HEK293 (cell line): ENCODE data around the gene MECR.
A peak's percentile ranks its signal among the peaks of the same experiment; 100 is the strongest.

Experiments
- CTCF ChIA-PET: fragments of 350-600 bp; formaldehyde crosslinking; extraction: SDS; loops from one replicate; lab custom pipeline; 2021; ENCODE audit warnings: antibody characterized with exemption; lab: Yijun Ruan, JAX
- POLR2A ChIA-PET: fragments of 300-600 bp; formaldehyde crosslinking; extraction: SDS; loops from one replicate; lab custom pipeline; 2020; ENCODE audit warnings: antibody characterized with exemption, inconsistent platforms; lab: Yijun Ruan, JAX
- H3K27ac ChIP-seq: fragments of 200-500 bp; sonication (Bioruptor generic); 2 replicates; pipeline ENCODE4 v1.5.1; 2014; ENCODE audit warnings: low read depth, low read length, control low read depth, inconsistent platforms; ENCODE audit errors: extremely low read depth
- H3K36me3 ChIP-seq, 2 experiments: fragments of 200-500 bp in 1 of 2; sonication (Bioruptor generic) in 1 of 2; 1 replicate in 1 of 2; 2 replicates in 1 of 2; pipeline ENCODE4 v1.5.1; 2014 to 2017; ENCODE audit warnings: inconsistent platforms in 2 of 2, low read length in 2 of 2; ENCODE audit not compliant: control insufficient read depth in 2 of 2, insufficient read depth in 1 of 2
- H3K4me1 ChIP-seq: fragments of 200-500 bp; sonication (Bioruptor generic); 2 replicates; pipeline ENCODE4 v1.5.1; 2014; ENCODE audit warnings: mild to moderate bottlenecking, low read length, inconsistent platforms; ENCODE audit not compliant: control insufficient read depth, insufficient read depth
- H3K4me3 ChIP-seq: 2 replicates; pipeline ENCODE4 v1.5.1; 2011; ENCODE audit warnings: low read depth, mild to moderate bottlenecking, control low read depth, low read length, moderate library complexity
- H3K9me3 ChIP-seq: fragments of 200-500 bp; sonication (Bioruptor generic); 2 replicates; pipeline ENCODE4 v1.5.1; 2014; ENCODE audit warnings: low read depth, low read length, inconsistent platforms; ENCODE audit not compliant: control insufficient read depth, insufficient read depth
- GLI2 ChIP-seq: fragments of 450-650 bp; formaldehyde crosslinking; IDR thresholded peaks from 2 replicates; pipeline ENCODE4; 2017; ENCODE audit warnings: missing biosample characterization, missing genetic modification characterization, low read depth, borderline replicate concordance
- GLIS1 ChIP-seq: fragments of 450-650 bp; formaldehyde crosslinking; IDR thresholded peaks from 2 replicates; pipeline ENCODE4 v1.5.1; 2016; ENCODE audit warnings: missing biosample characterization, missing genetic modification characterization
- SCRT2 ChIP-seq: fragments of 450-650 bp; formaldehyde crosslinking; IDR thresholded peaks from 2 replicates; pipeline ENCODE4 v1.5.1; 2016; ENCODE audit warnings: missing biosample characterization, missing genetic modification characterization
- YY2 ChIP-seq: fragments of 450-650 bp; formaldehyde crosslinking; IDR thresholded peaks from 2 replicates; pipeline ENCODE4 v1.5.1; 2016; ENCODE audit warnings: missing biosample characterization, missing genetic modification characterization
- ZNF10 ChIP-seq: fragments of 450-650 bp; formaldehyde crosslinking; IDR thresholded peaks from 2 replicates; pipeline ENCODE4 v1.5.1; 2017; ENCODE audit warnings: missing biosample characterization, missing genetic modification characterization
- ZNF114 ChIP-seq: fragments of 450-650 bp; formaldehyde crosslinking; IDR thresholded peaks from 2 replicates; pipeline ENCODE4 v1.5.0; 2017; ENCODE audit warnings: missing biosample characterization, missing genetic modification characterization
- ZNF132 ChIP-seq: fragments of 450-650 bp; formaldehyde crosslinking; IDR thresholded peaks from 2 replicates; pipeline ENCODE4 v1.5.1; 2017; ENCODE audit warnings: missing biosample characterization, missing genetic modification characterization, borderline replicate concordance
- ZNF140 ChIP-seq: fragments of 450-650 bp; formaldehyde crosslinking; IDR thresholded peaks from 2 replicates; pipeline ENCODE4 v1.5.1; 2016; ENCODE audit warnings: missing biosample characterization, missing genetic modification characterization
- ZNF175 ChIP-seq: fragments of 450-650 bp; formaldehyde crosslinking; IDR thresholded peaks from 2 replicates; pipeline ENCODE4 v1.5.1; 2016; ENCODE audit warnings: missing biosample characterization, missing genetic modification characterization
- ZNF19 ChIP-seq: fragments of 450-650 bp; formaldehyde crosslinking; IDR thresholded peaks from 2 replicates; pipeline ENCODE4; 2016; ENCODE audit warnings: missing biosample characterization, missing genetic modification characterization, low read depth
- ZNF223 ChIP-seq: fragments of 450-650 bp; formaldehyde crosslinking; IDR thresholded peaks from 2 replicates; pipeline ENCODE4 v1.5.1; 2016; ENCODE audit warnings: missing biosample characterization, missing genetic modification characterization
- ZNF266 ChIP-seq: fragments of 450-650 bp; formaldehyde crosslinking; IDR thresholded peaks from 2 replicates; pipeline ENCODE4 v1.5.1; 2016; ENCODE audit warnings: missing biosample characterization, missing genetic modification characterization, low read depth
- ZNF335 ChIP-seq: fragments of 450-650 bp; formaldehyde crosslinking; conservative IDR thresholded peaks from 2 replicates; pipeline ENCODE4 v1.5.1; 2016; ENCODE audit warnings: missing biosample characterization, missing genetic modification characterization
- ZNF354C ChIP-seq: fragments of 450-650 bp; formaldehyde crosslinking; IDR thresholded peaks from 2 replicates; pipeline ENCODE4 v1.5.1; 2016; ENCODE audit warnings: missing biosample characterization, missing genetic modification characterization, low read depth, borderline replicate concordance
- ZNF394 ChIP-seq: fragments of 450-650 bp; formaldehyde crosslinking; IDR thresholded peaks from 2 replicates; pipeline ENCODE4 v1.5.1; 2016; ENCODE audit warnings: missing biosample characterization, missing genetic modification characterization, mild to moderate bottlenecking, moderate library complexity, borderline replicate concordance
- ZNF433 ChIP-seq: fragments of 450-650 bp; formaldehyde crosslinking; IDR thresholded peaks from 2 replicates; pipeline ENCODE4 v1.5.1; 2016; ENCODE audit warnings: missing biosample characterization, missing genetic modification characterization, low read depth
- ZNF48 ChIP-seq: fragments of 450-650 bp; formaldehyde crosslinking; IDR thresholded peaks from 2 replicates; pipeline ENCODE4 v1.5.1; 2016; ENCODE audit warnings: missing biosample characterization, missing genetic modification characterization
- ZNF510 ChIP-seq: fragments of 450-650 bp; formaldehyde crosslinking; IDR thresholded peaks from 2 replicates; pipeline ENCODE4 v1.5.1; 2018; ENCODE audit warnings: mild to moderate bottlenecking, missing genetic modification characterization, missing biosample characterization; ENCODE audit not compliant: insufficient replicate concordance
- ZNF529 ChIP-seq: fragments of 450-650 bp; formaldehyde crosslinking; IDR thresholded peaks from 2 replicates; pipeline ENCODE4 v1.5.1; 2017; ENCODE audit warnings: missing genetic modification characterization, missing biosample characterization; ENCODE audit not compliant: insufficient replicate concordance
- ZNF596 ChIP-seq: fragments of 450-650 bp; IDR thresholded peaks from 2 replicates; pipeline ENCODE4 v1.5.0; 2018; ENCODE audit warnings: missing biosample characterization, mild to moderate bottlenecking, missing genetic modification characterization, moderate library complexity
- ZNF600 ChIP-seq: fragments of 450-650 bp; formaldehyde crosslinking; IDR thresholded peaks from 2 replicates; pipeline ENCODE4 v1.5.1; 2016; ENCODE audit warnings: missing biosample characterization, missing genetic modification characterization
- ZNF654 ChIP-seq: fragments of 450-650 bp; formaldehyde crosslinking; IDR thresholded peaks from 2 replicates; pipeline ENCODE4 v1.5.1; 2016; ENCODE audit warnings: low read depth, missing biosample characterization, missing genetic modification characterization
- ZNF670 ChIP-seq: fragments of 450-650 bp; formaldehyde crosslinking; IDR thresholded peaks from 2 replicates; pipeline ENCODE4 v1.5.1; 2016; ENCODE audit warnings: missing biosample characterization, missing genetic modification characterization, low read depth
- ZNF747 ChIP-seq: fragments of 450-650 bp; formaldehyde crosslinking; IDR thresholded peaks from 2 replicates; pipeline ENCODE4 v1.5.1; 2016; ENCODE audit warnings: missing biosample characterization, missing genetic modification characterization
- ZSCAN16 ChIP-seq: fragments of 450-650 bp; formaldehyde crosslinking; IDR thresholded peaks from 2 replicates; pipeline ENCODE4 v1.5.1; 2016; ENCODE audit warnings: missing biosample characterization, missing genetic modification characterization
- TF ChIP-seq, protein P1 (sequence below): fragments of 450-650 bp; formaldehyde crosslinking; IDR thresholded peaks from 2 replicates; pipeline ENCODE4 v1.5.1; 2016; ENCODE audit warnings: missing biosample characterization, missing genetic modification characterization
- TF ChIP-seq, protein P2 (sequence below): fragments of 450-650 bp; formaldehyde crosslinking; IDR thresholded peaks from 2 replicates; pipeline ENCODE4 v1.5.1; 2017; ENCODE audit warnings: missing biosample characterization, missing genetic modification characterization
- TF ChIP-seq, protein P3 (sequence below): fragments of 450-650 bp; formaldehyde crosslinking; IDR thresholded peaks from 2 replicates; pipeline ENCODE4 v1.5.1; 2016; ENCODE audit warnings: missing biosample characterization, missing genetic modification characterization
- TF ChIP-seq, protein P4 (sequence below): fragments of 450-650 bp; formaldehyde crosslinking; IDR thresholded peaks from 2 replicates; pipeline ENCODE4 v1.5.1; 2016; ENCODE audit warnings: missing biosample characterization, missing genetic modification characterization

The MECR gene

DNA sequence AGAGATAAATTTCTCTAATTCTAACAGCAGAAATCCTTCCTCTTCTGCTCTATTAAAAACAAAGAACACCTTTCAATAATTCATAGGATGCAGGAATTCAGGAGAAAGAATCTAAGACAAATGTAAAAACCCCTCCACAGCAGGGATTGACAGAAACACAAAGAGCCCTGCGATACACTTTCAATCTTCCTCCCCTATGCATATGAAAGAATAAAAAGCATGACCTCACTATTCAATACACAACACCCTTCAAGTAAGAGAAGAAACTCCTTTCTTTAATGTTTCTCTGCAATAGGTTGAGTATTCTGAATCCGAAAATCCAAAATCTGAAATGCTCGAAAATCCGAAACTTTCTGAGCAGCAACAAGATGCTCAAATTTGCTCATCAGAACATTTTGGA is 66.1 kb downstream of the MECR start:
- H3K4me1 ChIP-seq = 0 out of 2 replicates have a peak, but pooled peaks cover 4% of the 10 kb centered on the region
- H3K9me3 ChIP-seq = no peaks in the 10 kb centered on the region
- POLR2A ChIA-PET = interaction anchor here (1.4 kb wide), 1 partner anchor 17 kb away, joined by 5 read pairs; the partner anchor contains the start of gene SRSF4
- H3K36me3 ChIP-seq = peaks cover 3 to 89% of the 10 kb centered on the region in 2 experiments
- no peak overlapping the region for H3K4me3 ChIP-seq
- TF ChIP-seq ZNF670 (tag by site-specific recombination) (no peak), GLI2 (tag by site-specific recombination) (no peak), ZNF654 (no peak), ZNF529 (tag by site-specific recombination) (no peak), ZNF175 (tag by site-specific recombination) (no peak), YY2 (tag by site-specific recombination) (no peak), ZNF132 (tag by site-specific recombination) (no peak), ZNF596 (tag by site-specific recombination) (no peak), ZNF394 (no peak), ZSCAN16 (no peak), ZNF335 (tag by site-specific recombination) (no peak), ZNF354C (tag by site-specific recombination) (no peak), ZNF19 (tag by site-specific recombination) (no peak), GLIS1 (tag by site-specific recombination) (no peak), SCRT2 (no peak), ZNF10 (no peak), ZNF140 (tag by site-specific recombination) (no peak)
- TF ChIP-seq, protein P1, sequence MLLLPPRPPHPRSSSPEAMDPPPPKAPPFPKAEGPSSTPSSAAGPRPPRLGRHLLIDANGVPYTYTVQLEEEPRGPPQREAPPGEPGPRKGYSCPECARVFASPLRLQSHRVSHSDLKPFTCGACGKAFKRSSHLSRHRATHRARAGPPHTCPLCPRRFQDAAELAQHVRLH = no peak
- TF ChIP-seq, protein P2, sequence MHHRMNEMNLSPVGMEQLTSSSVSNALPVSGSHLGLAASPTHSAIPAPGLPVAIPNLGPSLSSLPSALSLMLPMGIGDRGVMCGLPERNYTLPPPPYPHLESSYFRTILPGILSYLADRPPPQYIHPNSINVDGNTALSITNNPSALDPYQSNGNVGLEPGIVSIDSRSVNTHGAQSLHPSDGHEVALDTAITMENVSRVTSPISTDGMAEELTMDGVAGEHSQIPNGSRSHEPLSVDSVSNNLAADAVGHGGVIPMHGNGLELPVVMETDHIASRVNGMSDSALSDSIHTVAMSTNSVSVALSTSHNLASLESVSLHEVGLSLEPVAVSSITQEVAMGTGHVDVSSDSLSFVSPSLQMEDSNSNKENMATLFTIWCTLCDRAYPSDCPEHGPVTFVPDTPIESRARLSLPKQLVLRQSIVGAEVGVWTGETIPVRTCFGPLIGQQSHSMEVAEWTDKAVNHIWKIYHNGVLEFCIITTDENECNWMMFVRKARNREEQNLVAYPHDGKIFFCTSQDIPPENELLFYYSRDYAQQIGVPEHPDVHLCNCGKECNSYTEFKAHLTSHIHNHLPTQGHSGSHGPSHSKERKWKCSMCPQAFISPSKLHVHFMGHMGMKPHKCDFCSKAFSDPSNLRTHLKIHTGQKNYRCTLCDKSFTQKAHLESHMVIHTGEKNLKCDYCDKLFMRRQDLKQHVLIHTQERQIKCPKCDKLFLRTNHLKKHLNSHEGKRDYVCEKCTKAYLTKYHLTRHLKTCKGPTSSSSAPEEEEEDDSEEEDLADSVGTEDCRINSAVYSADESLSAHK (tag by site-specific recombination) = no peak
- TF ChIP-seq, protein P3, sequence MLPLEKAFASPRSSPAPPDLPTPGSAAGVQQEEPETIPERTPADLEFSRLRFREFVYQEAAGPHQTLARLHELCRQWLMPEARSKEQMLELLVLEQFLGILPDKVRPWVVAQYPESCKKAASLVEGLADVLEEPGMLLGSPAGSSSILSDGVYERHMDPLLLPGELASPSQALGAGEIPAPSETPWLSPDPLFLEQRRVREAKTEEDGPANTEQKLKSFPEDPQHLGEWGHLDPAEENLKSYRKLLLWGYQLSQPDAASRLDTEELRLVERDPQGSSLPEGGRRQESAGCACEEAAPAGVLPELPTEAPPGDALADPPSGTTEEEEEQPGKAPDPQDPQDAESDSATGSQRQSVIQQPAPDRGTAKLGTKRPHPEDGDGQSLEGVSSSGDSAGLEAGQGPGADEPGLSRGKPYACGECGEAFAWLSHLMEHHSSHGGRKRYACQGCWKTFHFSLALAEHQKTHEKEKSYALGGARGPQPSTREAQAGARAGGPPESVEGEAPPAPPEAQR (tag by site-specific recombination) = no peak
- no peak overlapping the region for H3K27ac ChIP-seq
- CTCF ChIA-PET = interaction anchor here (0.6 kb wide), 1 partner anchor 756 kb away, joined by 3 read pairs; no protein-coding TSS in a partner anchor

DNA sequence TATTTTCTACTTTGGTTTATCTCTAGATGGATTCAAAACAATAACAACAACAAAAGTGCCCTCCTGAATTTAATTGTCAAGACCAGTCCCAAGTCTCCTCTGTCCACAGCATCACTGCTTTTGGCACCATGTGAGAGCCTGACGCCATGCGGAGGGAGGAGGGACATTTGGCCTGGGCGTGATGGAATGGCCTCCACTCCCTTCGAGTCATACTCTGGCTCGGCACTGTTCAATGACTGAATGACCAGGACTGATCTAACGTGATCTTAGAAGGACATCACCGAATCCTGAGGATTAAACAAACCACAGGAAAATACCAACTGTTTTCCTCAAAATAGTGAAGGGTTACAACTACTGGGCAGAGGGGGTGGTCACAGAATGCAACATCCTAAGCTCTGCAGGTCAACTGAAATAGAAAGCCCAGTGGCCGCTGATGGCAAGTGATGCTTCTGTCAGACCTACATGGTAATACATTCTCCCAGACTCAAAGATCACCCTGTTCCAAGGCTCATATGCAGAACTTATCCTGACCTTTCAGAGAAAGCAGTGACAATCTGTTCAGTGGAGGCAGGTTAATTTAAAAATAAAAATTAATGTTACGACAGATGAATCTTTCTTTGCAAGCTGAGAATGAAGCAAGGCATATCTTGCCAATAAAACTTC is 68.1 kb downstream of the MECR start:
- H3K9me3 ChIP-seq = no peaks in the 10 kb centered on the region
- no peak overlapping the region for H3K27ac ChIP-seq
- CTCF ChIA-PET = interaction anchor here (0.7 to 1.8 kb wide), 2 partner anchors 19 to 425 kb away, joined by 3 to 7 read pairs; partner anchors contain the start of gene SRSF4
- H3K4me3 ChIP-seq = no peak overlapping the region
- 0 out of 2 replicates have a peak, but pooled peaks cover 4% of the 10 kb centered on the region for H3K4me1 ChIP-seq
- peaks cover 8 to 90% of the 10 kb centered on the region in 2 experiments for H3K36me3 ChIP-seq
- POLR2A ChIA-PET = no interaction called here
- TF ChIP-seq ZNF747 (no peak), ZNF433 (no peak), ZNF266 (tag by site-specific recombination) (no peak), ZNF600 (tag by site-specific recombination) (0 out of 2 replicates have a peak, but pooled peaks have one; percentile 28), ZNF114 (tag by site-specific recombination) (no peak), ZNF48 (no peak), ZNF510 (tag by site-specific recombination) (no peak), ZNF223 (tag by site-specific recombination) (no peak)
- TF ChIP-seq, protein P3 (tag by site-specific recombination) = no peak
- TF ChIP-seq, protein P4, sequence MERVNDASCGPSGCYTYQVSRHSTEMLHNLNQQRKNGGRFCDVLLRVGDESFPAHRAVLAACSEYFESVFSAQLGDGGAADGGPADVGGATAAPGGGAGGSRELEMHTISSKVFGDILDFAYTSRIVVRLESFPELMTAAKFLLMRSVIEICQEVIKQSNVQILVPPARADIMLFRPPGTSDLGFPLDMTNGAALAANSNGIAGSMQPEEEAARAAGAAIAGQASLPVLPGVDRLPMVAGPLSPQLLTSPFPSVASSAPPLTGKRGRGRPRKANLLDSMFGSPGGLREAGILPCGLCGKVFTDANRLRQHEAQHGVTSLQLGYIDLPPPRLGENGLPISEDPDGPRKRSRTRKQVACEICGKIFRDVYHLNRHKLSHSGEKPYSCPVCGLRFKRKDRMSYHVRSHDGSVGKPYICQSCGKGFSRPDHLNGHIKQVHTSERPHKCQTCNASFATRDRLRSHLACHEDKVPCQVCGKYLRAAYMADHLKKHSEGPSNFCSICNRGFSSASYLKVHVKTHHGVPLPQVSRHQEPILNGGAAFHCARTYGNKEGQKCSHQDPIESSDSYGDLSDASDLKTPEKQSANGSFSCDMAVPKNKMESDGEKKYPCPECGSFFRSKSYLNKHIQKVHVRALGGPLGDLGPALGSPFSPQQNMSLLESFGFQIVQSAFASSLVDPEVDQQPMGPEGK = no peak
